GM21786 (cell line): ENCODE results near the gene CCR2.
"Not testable (repeated sequence)": the region's sequence is repeated elsewhere in the genome, so short reads cannot be mapped to it uniquely, and the experiment has no call there.

Source experiments
- ATAC-seq: cut with Tn5 transposase; IDR thresholded peaks from one replicate; pipeline ENCODE4 v1.9.1; 2021; ENCODE audit not compliant: unreplicated experiment

CCR2 gene

GRCh38 chr3:46353647-46354410, at the start of gene CCR2:
TSS of gene CCR2 (plus strand) at chr3:46354111. CDS start at chr3:46357528, 3,417 bp downstream.
- ATAC-seq: no peak

GRCh38 chr3:46304739-46305138, 49.2 kb upstream of the CCR2 start:
- no peak for ATAC-seq

GRCh38 chr3:46312991-46313390, 40.9 kb upstream of the CCR2 start:
- ATAC-seq: no peak

GRCh38 chr3:46314517-46314916, 39.4 kb upstream of the CCR2 start:
- no peak for ATAC-seq

GRCh38 chr3:46316206-46316605, 37.7 kb upstream of the CCR2 start:
- no peak for ATAC-seq

- no peak for ATAC-seq
Measured at GRCh38 chr3:46318207-46318927, 35.5 kb upstream of the CCR2 start.

- ATAC-seq: no peak
Measured at GRCh38 chr3:46321461-46322104, 32.3 kb upstream of the CCR2 start.

GRCh38 chr3:46324036-46324435, 29.9 kb upstream of the CCR2 start:
- no peak for ATAC-seq

GRCh38 chr3:46325645-46326300, 28.1 kb upstream of the CCR2 start:
- no peak for ATAC-seq

- not testable (repeated sequence) for ATAC-seq
Measured at GRCh38 chr3:46330676-46331075, 23.2 kb upstream of the CCR2 start.

- no peak for ATAC-seq
Measured at GRCh38 chr3:46334741-46335478, 19.0 kb upstream of the CCR2 start.

GRCh38 chr3:46335541-46335940, 18.4 kb upstream of the CCR2 start:
- no peak for ATAC-seq

- ATAC-seq: no peak
Measured at GRCh38 chr3:46337911-46338310, 16.0 kb upstream of the CCR2 start.

- ATAC-seq: no peak
Measured at GRCh38 chr3:46338840-46339239, 15.1 kb upstream of the CCR2 start.

GRCh38 chr3:46344476-46344875, 9.4 kb upstream of the CCR2 start:
- no peak for ATAC-seq

- ATAC-seq: no peak
Measured at GRCh38 chr3:46348823-46349482, 5.0 kb upstream of the CCR2 start.

- peak; percentile 80 for ATAC-seq
Measured at GRCh38 chr3:46349484-46350261, 4.2 kb upstream of the CCR2 start.

- ATAC-seq: peak; percentile 28
Measured at GRCh38 chr3:46350262-46350565, 3.7 kb upstream of the CCR2 start.

GRCh38 chr3:46351646-46352045, 2.3 kb upstream of the CCR2 start:
- ATAC-seq: no peak

- no peak for ATAC-seq
Measured at GRCh38 chr3:46353090-46353489, 821 bp upstream of the CCR2 start.
